ENCODE measurements around the gene OR6X1. TPM values are rescaled to one million over a fixed set of nuclear protein-coding genes. Genes with fewer than 3 reads are reported as not detected.

Gene OR6X1
- total RNA-seq, 1 experiment from 2014 or later = not detected

GRCh38 chr11:123770712-123771111 is 16.4 kb upstream of the OR6X1 start:
- no peak for TF ChIP-seq CTCF (IDR thresholded peaks at IDR 0.05; ENCODE audit: unreplicated experiment)
- Mint-ChIP-seq H3K27ac (ENCODE audit: unreplicated experiment) (no peak overlapping the region), H3K27me3 (ENCODE audit: unreplicated experiment) (no peaks in the 10 kb centered on the region), H3K36me3 (ENCODE audit: insufficient read depth, unreplicated experiment) (no peaks in the 10 kb centered on the region), H3K9me3 (ENCODE audit: low read depth, unreplicated experiment) (peaks cover 5% of the 10 kb centered on the region), H3K4me3 (ENCODE audit: low read depth, unreplicated experiment) (no peak overlapping the region), H3K4me1 (ENCODE audit: low read depth, unreplicated experiment) (no peaks in the 10 kb centered on the region)
- no TSS peak for BruUV-seq (replicated peaks)
- DNase-seq = no peak
- CTCF ChIA-PET = no interaction called here
- intact Hi-C loops (cut with micrococcal nuclease; ENCODE audit: unreplicated experiment) = no loop called here

- intact Hi-C loops (cut with micrococcal nuclease; ENCODE audit: unreplicated experiment) = no loop called here
- H3K4me1 Mint-ChIP-seq (ENCODE audit: low read depth, unreplicated experiment) = no peaks in the 10 kb centered on the region
- peaks cover 7% of the 10 kb centered on the region for H3K9me3 Mint-ChIP-seq (ENCODE audit: low read depth, unreplicated experiment)
- H3K27me3 Mint-ChIP-seq (ENCODE audit: unreplicated experiment) = no peaks in the 10 kb centered on the region
- H3K36me3 Mint-ChIP-seq (ENCODE audit: insufficient read depth, unreplicated experiment) = no peaks in the 10 kb centered on the region
- no peak for DNase-seq
- BruUV-seq (replicated peaks) = no TSS peak
- CTCF ChIA-PET = no interaction called here
- no peak for TF ChIP-seq CTCF (IDR thresholded peaks at IDR 0.05; ENCODE audit: unreplicated experiment)
- H3K4me3 Mint-ChIP-seq (ENCODE audit: low read depth, unreplicated experiment) = no peak overlapping the region
- no peak overlapping the region for H3K27ac Mint-ChIP-seq (ENCODE audit: unreplicated experiment)
Measured at GRCh38 chr11:123765601-123766000, 11.3 kb upstream of the OR6X1 start.

- DNase-seq = no peak
- TF ChIP-seq CTCF (IDR thresholded peaks at IDR 0.05; ENCODE audit: unreplicated experiment) = no peak
- Mint-ChIP-seq H3K4me3 (ENCODE audit: low read depth, unreplicated experiment) (no peak overlapping the region), H3K27me3 (ENCODE audit: unreplicated experiment) (peaks cover 10% of the 10 kb centered on the region), H3K4me1 (ENCODE audit: low read depth, unreplicated experiment) (no peaks in the 10 kb centered on the region), H3K27ac (ENCODE audit: unreplicated experiment) (no peak overlapping the region), H3K36me3 (ENCODE audit: insufficient read depth, unreplicated experiment) (no peaks in the 10 kb centered on the region), H3K9me3 (ENCODE audit: low read depth, unreplicated experiment) (peaks cover 2% of the 10 kb centered on the region)
- CTCF ChIA-PET = no interaction called here
- no TSS peak for BruUV-seq (replicated peaks)
- intact Hi-C loops (cut with micrococcal nuclease; ENCODE audit: unreplicated experiment) = no loop called here
Measured at GRCh38 chr11:123762422-123762821, 8.1 kb upstream of the OR6X1 start.

- H3K4me3 Mint-ChIP-seq (ENCODE audit: low read depth, unreplicated experiment) = no peak overlapping the region
- intact Hi-C loops (cut with micrococcal nuclease; ENCODE audit: unreplicated experiment) = no loop called here
- H3K9me3 Mint-ChIP-seq (ENCODE audit: low read depth, unreplicated experiment) = peaks cover 2% of the 10 kb centered on the region
- BruUV-seq (replicated peaks) = no TSS peak
- H3K4me1 Mint-ChIP-seq (ENCODE audit: low read depth, unreplicated experiment) = no peaks in the 10 kb centered on the region
- peaks cover 24% of the 10 kb centered on the region for H3K27me3 Mint-ChIP-seq (ENCODE audit: unreplicated experiment)
- H3K36me3 Mint-ChIP-seq (ENCODE audit: insufficient read depth, unreplicated experiment) = no peaks in the 10 kb centered on the region
- CTCF ChIA-PET = no interaction called here
- no peak for DNase-seq
- no peak overlapping the region for H3K27ac Mint-ChIP-seq (ENCODE audit: unreplicated experiment)
- no peak for TF ChIP-seq CTCF (IDR thresholded peaks at IDR 0.05; ENCODE audit: unreplicated experiment)
Measured at GRCh38 chr11:123760894-123761293, 6.6 kb upstream of the OR6X1 start.

- Mint-ChIP-seq H3K27ac (ENCODE audit: unreplicated experiment) (no peak overlapping the region), H3K36me3 (ENCODE audit: insufficient read depth, unreplicated experiment) (no peaks in the 10 kb centered on the region), H3K4me1 (ENCODE audit: low read depth, unreplicated experiment) (no peaks in the 10 kb centered on the region), H3K9me3 (ENCODE audit: low read depth, unreplicated experiment) (no peaks in the 10 kb centered on the region), H3K27me3 (ENCODE audit: unreplicated experiment) (peaks cover 24% of the 10 kb centered on the region), H3K4me3 (ENCODE audit: low read depth, unreplicated experiment) (no peak overlapping the region)
- no peak for TF ChIP-seq CTCF (IDR thresholded peaks at IDR 0.05; ENCODE audit: unreplicated experiment)
- intact Hi-C loops (cut with micrococcal nuclease; ENCODE audit: unreplicated experiment) = no loop called here
- CTCF ChIA-PET = no interaction called here
- no TSS peak for BruUV-seq (replicated peaks)
- no peak for DNase-seq
Measured at GRCh38 chr11:123757976-123758375, 3.7 kb upstream of the OR6X1 start.

All from Calu3 (cell line).